Stimulated activated naive CD8-positive, alpha-beta T cell treated with anti-CD3 and anti-CD28 coated beads, Interleukin-15, Interleukin-2, amounts not matched to agents 100 ng/mL and 50 ng/mL, for 24 hours (primary cell): ENCODE results near the gene RPP25.

Experiments used
- H3K27ac Mint-ChIP-seq: one replicate; pipeline ENCODE4 v1.8.0; 2021; ENCODE audit warnings: mild to moderate bottlenecking, mixed read lengths
- H3K27me3 Mint-ChIP-seq: one replicate; pipeline ENCODE4 v1.8.0; 2021; ENCODE audit warnings: mixed read lengths
- H3K36me3 Mint-ChIP-seq: one replicate; pipeline ENCODE4 v1.8.0; 2021; ENCODE audit warnings: low read depth, mixed read lengths
- H3K4me1 Mint-ChIP-seq: one replicate; pipeline ENCODE4 v1.8.0; 2021; ENCODE audit warnings: low read depth, mixed read lengths
- H3K4me3 Mint-ChIP-seq: one replicate; pipeline ENCODE4 v1.8.0; 2021; ENCODE audit warnings: mild to moderate bottlenecking, mixed read lengths
- H3K9me3 Mint-ChIP-seq: one replicate; pipeline ENCODE4 v1.8.0; 2021; ENCODE audit warnings: mixed read lengths

The RPP25 gene

GRCh38 chr15:74956648-74957475 is at the start of gene RPP25:
RPP25 (minus strand) TSS chr15:74956772; CDS start chr15:74956583, 189 bp downstream.
- Mint-ChIP-seq H3K27ac (peak within 1 kb of the TSS; percentile 31), H3K4me1 (peaks cover 55% of the 10 kb centered on the region), H3K9me3 (no peaks in the 10 kb centered on the region), H3K4me3 (peak within 1 kb of the TSS; percentile 75), H3K36me3 (no peaks in the 10 kb centered on the region), H3K27me3 (peaks cover 33% of the 10 kb centered on the region)

- Mint-ChIP-seq H3K9me3 (no peaks in the 10 kb centered on the region), H3K36me3 (peaks cover 6% of the 10 kb centered on the region), H3K4me1 (peaks cover 3% of the 10 kb centered on the region), H3K4me3 (no peak overlapping the region), H3K27me3 (peaks cover 9% of the 10 kb centered on the region), H3K27ac (no peak overlapping the region)
Measured at GRCh38 chr15:75002398-75002797, 45.8 kb upstream of the RPP25 start.

GRCh38 chr15:75001310-75001709 is 44.7 kb upstream of the RPP25 start:
- Mint-ChIP-seq H3K27me3 (peaks cover 20% of the 10 kb centered on the region), H3K9me3 (no peaks in the 10 kb centered on the region), H3K36me3 (peaks cover 6% of the 10 kb centered on the region), H3K4me1 (peaks cover 7% of the 10 kb centered on the region), H3K27ac (no peak overlapping the region), H3K4me3 (no peak overlapping the region)

GRCh38 chr15:74997543-74997942 is 41.0 kb upstream of the RPP25 start:
- Mint-ChIP-seq H3K9me3 (no peaks in the 10 kb centered on the region), H3K27ac (no peak overlapping the region), H3K27me3 (peaks cover 34% of the 10 kb centered on the region), H3K4me1 (peaks cover 18% of the 10 kb centered on the region), H3K36me3 (peaks cover 5% of the 10 kb centered on the region), H3K4me3 (no peak overlapping the region)

- Mint-ChIP-seq H3K27me3 (peaks cover 34% of the 10 kb centered on the region), H3K9me3 (no peaks in the 10 kb centered on the region), H3K36me3 (peaks cover 1% of the 10 kb centered on the region), H3K4me3 (no peak overlapping the region), H3K4me1 (peaks cover 18% of the 10 kb centered on the region), H3K27ac (no peak overlapping the region)
Measured at GRCh38 chr15:74997141-74997540, 40.6 kb upstream of the RPP25 start.

- Mint-ChIP-seq H3K4me3 (peak overlapping the region; percentile 83), H3K27me3 (peaks cover 40% of the 10 kb centered on the region), H3K36me3 (no peaks in the 10 kb centered on the region), H3K9me3 (no peaks in the 10 kb centered on the region), H3K27ac (peak overlapping the region; percentile 5), H3K4me1 (peaks cover 18% of the 10 kb centered on the region)
Measured at GRCh38 chr15:74995779-74996765, 39.5 kb upstream of the RPP25 start.

GRCh38 chr15:74995182-74995778 is 38.7 kb upstream of the RPP25 start, which contains the start of gene SCAMP5:
SCAMP5 (plus strand) TSS chr15:74995563; CDS start chr15:75011840, 16,277 bp downstream.
- Mint-ChIP-seq H3K36me3 (no peaks in the 10 kb centered on the region), H3K9me3 (no peaks in the 10 kb centered on the region), H3K4me3 (peak within 1 kb of the TSS; percentile 83), H3K4me1 (peaks cover 21% of the 10 kb centered on the region), H3K27me3 (peaks cover 43% of the 10 kb centered on the region), H3K27ac (peak within 1 kb of the TSS; percentile 53)

GRCh38 chr15:74994685-74995084 is 38.1 kb upstream of the RPP25 start:
- no peaks in the 10 kb centered on the region for H3K9me3 Mint-ChIP-seq
- no peaks in the 10 kb centered on the region for H3K36me3 Mint-ChIP-seq
- H3K27me3 Mint-ChIP-seq = peaks cover 44% of the 10 kb centered on the region
- H3K4me1 Mint-ChIP-seq = peaks cover 20% of the 10 kb centered on the region
- peak overlapping the region; percentile 83 for H3K4me3 Mint-ChIP-seq
- H3K27ac Mint-ChIP-seq = no peak overlapping the region

- peaks cover 44% of the 10 kb centered on the region for H3K27me3 Mint-ChIP-seq
- H3K27ac Mint-ChIP-seq = no peak overlapping the region
- H3K4me1 Mint-ChIP-seq = peaks cover 19% of the 10 kb centered on the region
- H3K4me3 Mint-ChIP-seq = no peak overlapping the region
- no peaks in the 10 kb centered on the region for H3K36me3 Mint-ChIP-seq
- no peaks in the 10 kb centered on the region for H3K9me3 Mint-ChIP-seq
Measured at GRCh38 chr15:74994236-74994635, 37.7 kb upstream of the RPP25 start.

- Mint-ChIP-seq H3K27me3 (peaks cover 37% of the 10 kb centered on the region), H3K4me3 (no peak overlapping the region), H3K9me3 (no peaks in the 10 kb centered on the region), H3K27ac (no peak overlapping the region), H3K36me3 (no peaks in the 10 kb centered on the region), H3K4me1 (peaks cover 19% of the 10 kb centered on the region)
Measured at GRCh38 chr15:74992619-74993018, 36.0 kb upstream of the RPP25 start.

- H3K27ac Mint-ChIP-seq = no peak overlapping the region
Measured at GRCh38 chr15:74989527-74989926, 33.0 kb upstream of the RPP25 start.

GRCh38 chr15:74988007-74988800 is 31.6 kb upstream of the RPP25 start:
- Mint-ChIP-seq H3K27me3 (peaks cover 31% of the 10 kb centered on the region), H3K27ac (no peak overlapping the region), H3K9me3 (no peaks in the 10 kb centered on the region), H3K4me1 (peaks cover 19% of the 10 kb centered on the region), H3K36me3 (no peaks in the 10 kb centered on the region), H3K4me3 (no peak overlapping the region)

More at GRCh38 chr15:74989527-74989926, 33.0 kb upstream of the RPP25 start:
- H3K36me3 Mint-ChIP-seq = no peaks in the 10 kb centered on the region
- no peaks in the 10 kb centered on the region for H3K9me3 Mint-ChIP-seq
- peaks cover 26% of the 10 kb centered on the region for H3K27me3 Mint-ChIP-seq
- no peak overlapping the region for H3K4me3 Mint-ChIP-seq
- H3K4me1 Mint-ChIP-seq = peaks cover 8% of the 10 kb centered on the region

- no peaks in the 10 kb centered on the region for H3K9me3 Mint-ChIP-seq
- peaks cover 27% of the 10 kb centered on the region for H3K27me3 Mint-ChIP-seq
- H3K4me3 Mint-ChIP-seq = peak overlapping the region; percentile 6
- H3K4me1 Mint-ChIP-seq = peaks cover 23% of the 10 kb centered on the region
- H3K27ac Mint-ChIP-seq = peak overlapping the region; percentile 77
- H3K36me3 Mint-ChIP-seq = no peaks in the 10 kb centered on the region
Measured at GRCh38 chr15:74983725-74984231, 27.2 kb upstream of the RPP25 start.

- Mint-ChIP-seq H3K27ac (no peak overlapping the region), H3K27me3 (peaks cover 27% of the 10 kb centered on the region), H3K4me3 (no peak overlapping the region)
Measured at GRCh38 chr15:74982183-74982582, 25.6 kb upstream of the RPP25 start.

More at GRCh38 chr15:74982183-74982582, 25.6 kb upstream of the RPP25 start:
- H3K4me1 Mint-ChIP-seq = peaks cover 38% of the 10 kb centered on the region
- no peaks in the 10 kb centered on the region for H3K36me3 Mint-ChIP-seq
- H3K9me3 Mint-ChIP-seq = no peaks in the 10 kb centered on the region
